ENCODE results near the gene FIGNL1.

Gene FIGNL1

GRCh38 chr7:50394315-50394714 is 55.8 kb downstream of the FIGNL1 start:
- DNase-seq = no peak

Measured in activated CD4-positive, alpha-beta T cell treated with anti-CD3 and anti-CD28 coated beads for 1 hour (primary cell).